ENCODE results near the gene CCDC7. TPM values are rescaled to one million over a fixed set of nuclear protein-coding genes. Genes with fewer than 3 reads are reported as not detected.
"Not testable (repeated sequence)": the region's sequence is repeated elsewhere in the genome, so short reads cannot be mapped to it uniquely, and the experiment has no call there.

CCDC7 gene
- total and polyA plus RNA-seq, 9 donors = 2.0 to 34.6 (median 2.9) TPM

GRCh38 chr10:32618482-32618881 lies 172.5 kb downstream of the CCDC7 start:
- no peak overlapping the region for H3K4me3 ChIP-seq (ENCODE audit: low read length)
- DNase-seq = no peak
- no peak overlapping the region for H3K27ac ChIP-seq (ENCODE audit: low read length)
- H3K27me3 ChIP-seq (ENCODE audit: control insufficient read depth, insufficient read depth, low read length) = no peaks in the 10 kb centered on the region
- no peaks in the 10 kb centered on the region for H3K9me3 ChIP-seq (replicated peaks; ENCODE audit: control insufficient read depth, low read depth, low read length)
- no peaks in the 10 kb centered on the region for H3K4me1 ChIP-seq (ENCODE audit: control insufficient read depth, insufficient read depth, low read length)
- no peaks in the 10 kb centered on the region for H3K36me3 ChIP-seq (ENCODE audit: control insufficient read depth, insufficient read depth, low read length)

- no peaks in the 10 kb centered on the region for H3K36me3 ChIP-seq (ENCODE audit: control insufficient read depth, insufficient read depth, low read length)
- no peaks in the 10 kb centered on the region for H3K9me3 ChIP-seq (replicated peaks; ENCODE audit: control insufficient read depth, low read depth, low read length)
- no peaks in the 10 kb centered on the region for H3K4me1 ChIP-seq (ENCODE audit: control insufficient read depth, insufficient read depth, low read length)
- DNase-seq = no peak
- no peaks in the 10 kb centered on the region for H3K27me3 ChIP-seq (ENCODE audit: control insufficient read depth, insufficient read depth, low read length)
- H3K4me3 ChIP-seq (ENCODE audit: low read length) = no peak overlapping the region
- no CpG with 5 or more reads among the region's 1 CpG for WGBS (ENCODE audit: insufficient coverage)
- no peak overlapping the region for H3K27ac ChIP-seq (ENCODE audit: low read length)
Observed at GRCh38 chr10:32621969-32622368, 176.0 kb downstream of the CCDC7 start.

- DNase-seq = no peak
Observed at GRCh38 chr10:32622409-32622808, 176.5 kb downstream of the CCDC7 start.

DNA sequence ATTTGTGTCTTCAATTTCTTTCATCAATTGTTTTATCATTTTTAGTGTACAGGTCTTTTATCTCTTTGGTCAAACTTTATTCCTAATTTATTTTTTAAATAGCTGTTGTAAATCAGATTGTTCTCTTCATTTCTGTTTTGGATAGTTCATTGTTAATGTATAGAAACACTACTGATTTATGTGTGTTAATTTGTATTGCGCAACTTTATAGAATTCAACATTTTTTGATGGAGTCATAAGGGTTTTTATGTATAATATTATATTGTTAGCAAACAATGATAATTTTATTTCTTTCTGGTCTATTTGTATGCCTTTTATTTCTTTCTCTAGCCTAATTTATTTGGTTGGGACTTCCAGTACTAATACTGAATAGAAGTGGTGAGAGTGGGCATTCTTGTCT lies 181.2 kb downstream of the CCDC7 start:
- no peaks in the 10 kb centered on the region for H3K9me3 ChIP-seq (replicated peaks; ENCODE audit: control insufficient read depth, low read depth, low read length)
- no peak overlapping the region for H3K4me3 ChIP-seq (ENCODE audit: low read length)
- H3K27me3 ChIP-seq (ENCODE audit: control insufficient read depth, insufficient read depth, low read length) = no peaks in the 10 kb centered on the region
- H3K36me3 ChIP-seq (ENCODE audit: control insufficient read depth, insufficient read depth, low read length) = no peaks in the 10 kb centered on the region
- no peaks in the 10 kb centered on the region for H3K4me1 ChIP-seq (ENCODE audit: control insufficient read depth, insufficient read depth, low read length)
- DNase-seq = no peak
- no peak overlapping the region for H3K27ac ChIP-seq (ENCODE audit: low read length)
- no CpG with 5 or more reads among the region's 1 CpG for WGBS (ENCODE audit: insufficient coverage)

More at GRCh38 chr10:32622409-32622808, 176.5 kb downstream of the CCDC7 start:
- H3K4me1 ChIP-seq (ENCODE audit: control insufficient read depth, insufficient read depth, low read length) = no peaks in the 10 kb centered on the region
- H3K36me3 ChIP-seq (ENCODE audit: control insufficient read depth, insufficient read depth, low read length) = no peaks in the 10 kb centered on the region
- H3K4me3 ChIP-seq (ENCODE audit: low read length) = no peak overlapping the region
- no peak overlapping the region for H3K27ac ChIP-seq (ENCODE audit: low read length)
- no CpG with 5 or more reads among the region's 2 CpGs for WGBS (ENCODE audit: insufficient coverage)
- H3K9me3 ChIP-seq (replicated peaks; ENCODE audit: control insufficient read depth, low read depth, low read length) = no peaks in the 10 kb centered on the region
- H3K27me3 ChIP-seq (ENCODE audit: control insufficient read depth, insufficient read depth, low read length) = no peaks in the 10 kb centered on the region

DNA sequence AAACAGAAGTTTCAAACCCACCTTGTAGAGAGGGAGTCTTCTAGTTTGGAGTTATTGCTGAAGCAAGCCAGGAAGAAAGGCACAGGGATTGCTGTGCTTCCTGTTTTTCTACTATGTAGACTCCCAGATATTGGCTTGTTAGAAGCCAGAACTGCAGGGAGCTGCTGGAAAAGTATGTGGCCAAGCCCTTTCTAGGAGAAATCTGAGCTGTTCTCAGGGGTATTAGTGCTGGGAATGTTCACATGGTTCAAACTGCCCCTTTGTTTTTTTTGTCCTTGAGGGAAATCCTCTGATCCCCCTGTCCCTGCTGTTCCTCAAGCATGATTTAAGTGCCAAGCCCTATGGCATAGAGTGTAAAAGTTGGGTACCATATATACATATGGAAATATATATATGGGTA lies 184.0 kb downstream of the CCDC7 start:
- H3K27me3 ChIP-seq (ENCODE audit: control insufficient read depth, insufficient read depth, low read length) = no peaks in the 10 kb centered on the region
- H3K9me3 ChIP-seq (replicated peaks; ENCODE audit: control insufficient read depth, low read depth, low read length) = no peaks in the 10 kb centered on the region
- no peaks in the 10 kb centered on the region for H3K4me1 ChIP-seq (ENCODE audit: control insufficient read depth, insufficient read depth, low read length)
- DNase-seq = no peak
- no peaks in the 10 kb centered on the region for H3K36me3 ChIP-seq (ENCODE audit: control insufficient read depth, insufficient read depth, low read length)
- H3K27ac ChIP-seq (ENCODE audit: low read length) = no peak overlapping the region
- H3K4me3 ChIP-seq (ENCODE audit: low read length) = no peak overlapping the region

GRCh38 chr10:32646535-32646934 lies 200.6 kb downstream of the CCDC7 start:
- no peak overlapping the region for H3K4me3 ChIP-seq (ENCODE audit: low read length)
- no CpG with 5 or more reads among the region's 1 CpG for WGBS (ENCODE audit: insufficient coverage)
- no peaks in the 10 kb centered on the region for H3K27me3 ChIP-seq (ENCODE audit: control insufficient read depth, insufficient read depth, low read length)

DNA sequence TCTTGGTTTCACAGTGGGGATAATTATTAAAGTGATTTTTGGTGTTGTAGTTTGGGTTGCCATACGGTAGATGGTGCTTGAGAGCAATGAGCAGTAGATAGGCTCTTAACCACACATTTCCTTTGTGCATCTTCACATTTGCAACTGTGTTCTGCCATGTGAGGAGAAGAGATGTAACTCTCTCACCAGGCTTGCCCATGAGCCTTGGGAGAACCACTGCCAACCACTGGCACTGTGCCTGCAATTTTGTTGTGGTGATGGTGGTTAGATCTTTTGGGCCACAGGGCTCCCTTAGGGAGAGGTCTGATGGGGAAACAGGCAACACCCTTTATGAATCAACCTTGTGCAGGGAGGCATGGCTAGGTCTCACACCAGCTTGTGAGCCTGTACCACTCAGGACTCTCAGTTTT lies 204.3 kb downstream of the CCDC7 start:
- no CpG with 5 or more reads among the region's 1 CpG for whole genome bisulfite sequencing (ENCODE audit: insufficient coverage)
- DNase-seq = no peak
- H3K4me1 ChIP-seq (ENCODE audit: control insufficient read depth, insufficient read depth, low read length) = no peaks in the 10 kb centered on the region
- H3K27ac ChIP-seq (ENCODE audit: low read length) = no peak overlapping the region
- H3K27me3 ChIP-seq (ENCODE audit: control insufficient read depth, insufficient read depth, low read length) = no peaks in the 10 kb centered on the region
- no peaks in the 10 kb centered on the region for H3K36me3 ChIP-seq (ENCODE audit: control insufficient read depth, insufficient read depth, low read length)
- no peak overlapping the region for H3K4me3 ChIP-seq (ENCODE audit: low read length)
- H3K9me3 ChIP-seq (replicated peaks; ENCODE audit: control insufficient read depth, low read depth, low read length) = peaks cover 27% of the 10 kb centered on the region

More at GRCh38 chr10:32646535-32646934, 200.6 kb downstream of the CCDC7 start:
- H3K27ac ChIP-seq (ENCODE audit: low read length) = no peak overlapping the region
- no peak for DNase-seq
- H3K4me1 ChIP-seq (ENCODE audit: control insufficient read depth, insufficient read depth, low read length) = no peaks in the 10 kb centered on the region
- no peaks in the 10 kb centered on the region for H3K36me3 ChIP-seq (ENCODE audit: control insufficient read depth, insufficient read depth, low read length)
- H3K9me3 ChIP-seq (replicated peaks; ENCODE audit: control insufficient read depth, low read depth, low read length) = peaks cover 17% of the 10 kb centered on the region

- H3K36me3 ChIP-seq (ENCODE audit: control insufficient read depth, insufficient read depth, low read length); H3K4me1 ChIP-seq (ENCODE audit: control insufficient read depth, insufficient read depth, low read length); H3K27ac ChIP-seq (ENCODE audit: low read length); H3K27me3 ChIP-seq (ENCODE audit: control insufficient read depth, insufficient read depth, low read length); DNase-seq; H3K4me3 ChIP-seq (ENCODE audit: low read length): not testable (repeated sequence)
- no CpG with 5 or more reads among the region's 1 CpG for WGBS (ENCODE audit: insufficient coverage)
- H3K9me3 ChIP-seq (replicated peaks; ENCODE audit: control insufficient read depth, low read depth, low read length) = peaks cover 22% of the 10 kb centered on the region
Observed at GRCh38 chr10:32657430-32657829, 211.5 kb downstream of the CCDC7 start.

- no peak overlapping the region for H3K4me3 ChIP-seq (ENCODE audit: low read length)
- H3K27me3 ChIP-seq (ENCODE audit: control insufficient read depth, insufficient read depth, low read length) = no peaks in the 10 kb centered on the region
- no peaks in the 10 kb centered on the region for H3K4me1 ChIP-seq (ENCODE audit: control insufficient read depth, insufficient read depth, low read length)
- H3K27ac ChIP-seq (ENCODE audit: low read length) = no peak overlapping the region
- WGBS (ENCODE audit: insufficient coverage) = 100% methylated on average over 1 of the region's 2 CpGs
- no peaks in the 10 kb centered on the region for H3K36me3 ChIP-seq (ENCODE audit: control insufficient read depth, insufficient read depth, low read length)
- peaks cover 9% of the 10 kb centered on the region for H3K9me3 ChIP-seq (replicated peaks; ENCODE audit: control insufficient read depth, low read depth, low read length)
- DNase-seq = no peak
Observed at GRCh38 chr10:32661346-32661745, 215.4 kb downstream of the CCDC7 start.

DNA sequence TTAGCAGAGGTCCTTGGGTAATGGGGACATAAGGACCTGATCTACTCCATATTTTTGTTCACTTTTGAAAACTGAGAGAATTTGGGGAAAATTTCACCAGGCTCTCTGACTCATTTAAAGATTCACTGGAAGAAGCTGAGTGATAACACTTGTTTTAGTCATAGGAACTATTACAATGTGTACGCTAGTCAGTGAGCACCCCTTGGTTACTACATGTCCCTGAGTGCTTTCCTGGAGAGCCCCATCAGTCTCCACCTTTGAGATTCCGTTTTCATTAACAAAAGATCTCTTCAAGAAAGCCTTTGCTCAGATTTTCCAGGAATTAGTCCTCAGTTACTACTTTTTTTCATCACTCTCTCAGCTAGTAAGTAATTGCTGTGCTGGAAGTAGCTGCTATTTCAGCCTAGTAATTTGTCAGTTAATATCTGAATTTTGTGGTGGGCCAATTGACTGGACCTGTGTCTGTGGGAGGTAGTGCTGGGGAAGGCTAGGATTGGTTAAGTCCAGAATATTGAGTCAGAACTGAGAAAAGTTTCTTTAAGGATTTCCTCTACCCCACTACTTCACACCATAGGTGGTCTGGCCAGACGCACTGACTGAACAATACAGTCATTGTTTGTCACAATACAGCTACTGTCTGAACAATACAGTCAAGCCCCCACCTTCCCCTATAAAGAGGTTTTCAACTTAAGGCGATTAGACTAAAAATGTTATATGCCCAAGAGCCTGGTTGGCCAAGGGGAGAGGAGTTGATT lies 235.0 kb downstream of the CCDC7 start:
- no CpG with 5 or more reads among the region's 4 CpGs for WGBS (ENCODE audit: insufficient coverage)
- H3K4me1 ChIP-seq (ENCODE audit: control insufficient read depth, insufficient read depth, low read length) = no peaks in the 10 kb centered on the region
- H3K4me3 ChIP-seq (ENCODE audit: low read length) = no peak overlapping the region
- H3K27ac ChIP-seq (ENCODE audit: low read length) = no peak overlapping the region
- DNase-seq = no peak
- peaks cover 8% of the 10 kb centered on the region for H3K9me3 ChIP-seq (replicated peaks; ENCODE audit: control insufficient read depth, low read depth, low read length)
- no peaks in the 10 kb centered on the region for H3K27me3 ChIP-seq (ENCODE audit: control insufficient read depth, insufficient read depth, low read length)
- H3K36me3 ChIP-seq (ENCODE audit: control insufficient read depth, insufficient read depth, low read length) = no peaks in the 10 kb centered on the region

DNA sequence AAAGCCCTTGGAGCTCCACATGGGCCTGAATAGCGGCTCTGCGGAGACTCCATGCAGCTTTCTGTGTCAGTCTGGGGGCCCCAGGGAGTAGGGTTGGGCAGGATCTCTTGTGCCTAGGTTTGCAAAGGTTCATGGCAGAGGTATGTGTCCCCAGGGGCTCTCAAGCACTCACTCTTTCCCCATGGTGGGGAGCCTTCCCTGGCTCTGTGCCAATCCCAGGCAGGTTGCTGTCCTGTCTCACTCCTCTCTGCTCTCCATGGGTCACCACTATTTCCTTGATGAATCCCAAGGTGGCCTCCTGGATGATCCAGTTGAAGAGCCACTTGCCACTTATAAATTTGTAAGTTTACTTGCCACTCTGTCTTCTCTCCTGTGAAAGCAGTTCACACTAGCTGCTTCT lies 238.4 kb downstream of the CCDC7 start:
- 93% methylated on average over 2 of the region's 2 CpGs for WGBS (ENCODE audit: insufficient coverage)
- no peak for DNase-seq
- Histone ChIP-seq H3K9me3 (replicated peaks; ENCODE audit: control insufficient read depth, low read depth, low read length) (peaks cover 3% of the 10 kb centered on the region), H3K36me3 (ENCODE audit: control insufficient read depth, insufficient read depth, low read length) (no peaks in the 10 kb centered on the region), H3K27ac (ENCODE audit: low read length) (no peak overlapping the region), H3K27me3 (ENCODE audit: control insufficient read depth, insufficient read depth, low read length) (no peaks in the 10 kb centered on the region), H3K4me3 (ENCODE audit: low read length) (no peak overlapping the region), H3K4me1 (ENCODE audit: control insufficient read depth, insufficient read depth, low read length) (no peaks in the 10 kb centered on the region)

Data from muscle of leg (tissue), 11 donors.